22Rv1 (cell line): Measurements from ENCODE around the gene P2RY11.

Experiments used
- CTCF ChIP-seq: fragments of 450-650 bp; IDR thresholded peaks from 2 replicates; pipeline ENCODE4 v1.5.1; 2017; ENCODE audit warnings: mild to moderate bottlenecking
- ZFX ChIP-seq: fragments of 450-650 bp; IDR thresholded peaks from 2 replicates; pipeline ENCODE4 v1.6.1; 2017; ENCODE audit warnings: antibody characterized with exemption, borderline replicate concordance

GRCh38 chr19:10109528-10109927, 2.0 kb upstream of the P2RY11 start:
- TF ChIP-seq CTCF (no peak), ZFX (no peak)
